Measurements from ENCODE around the gene PTPRD. TPM values are rescaled to one million over a fixed set of nuclear protein-coding genes. Genes with fewer than 3 reads are reported as not detected.
"Not testable (repeated sequence)": the region's sequence is repeated elsewhere in the genome, so short reads cannot be mapped to it uniquely, and the experiment has no call there.

The PTPRD gene
- total RNA-seq, 1 donor from 2014 or later = 197 TPM

DNA sequence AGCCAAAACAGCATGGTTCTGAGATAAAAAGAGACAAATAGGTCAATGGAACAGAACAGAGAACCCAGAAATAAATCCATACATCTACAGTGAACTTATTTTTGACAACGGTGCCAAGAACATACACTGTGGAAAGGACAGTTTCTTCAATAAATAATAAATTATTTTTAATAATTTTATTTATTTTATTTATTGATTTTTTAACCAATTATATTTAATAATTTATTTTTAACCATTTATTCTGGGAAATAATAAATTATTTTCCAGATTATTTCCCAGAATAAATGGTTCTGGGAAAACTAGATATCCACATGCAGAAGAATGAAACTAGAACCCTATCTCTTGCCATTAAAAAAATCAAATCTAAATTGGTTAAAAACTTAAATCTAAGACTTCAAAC is 1669.4 kb downstream of the PTPRD start:
- Mint-ChIP-seq H3K36me3 (no peaks in the 10 kb centered on the region), H3K4me1 (ENCODE audit: unreplicated experiment) (no peaks in the 10 kb centered on the region), H3K27ac (no peak overlapping the region), H3K27me3 (no peaks in the 10 kb centered on the region), H3K9me3 (no peaks in the 10 kb centered on the region), H3K4me3 (no peak overlapping the region)
- TF ChIP-seq, protein P1, sequence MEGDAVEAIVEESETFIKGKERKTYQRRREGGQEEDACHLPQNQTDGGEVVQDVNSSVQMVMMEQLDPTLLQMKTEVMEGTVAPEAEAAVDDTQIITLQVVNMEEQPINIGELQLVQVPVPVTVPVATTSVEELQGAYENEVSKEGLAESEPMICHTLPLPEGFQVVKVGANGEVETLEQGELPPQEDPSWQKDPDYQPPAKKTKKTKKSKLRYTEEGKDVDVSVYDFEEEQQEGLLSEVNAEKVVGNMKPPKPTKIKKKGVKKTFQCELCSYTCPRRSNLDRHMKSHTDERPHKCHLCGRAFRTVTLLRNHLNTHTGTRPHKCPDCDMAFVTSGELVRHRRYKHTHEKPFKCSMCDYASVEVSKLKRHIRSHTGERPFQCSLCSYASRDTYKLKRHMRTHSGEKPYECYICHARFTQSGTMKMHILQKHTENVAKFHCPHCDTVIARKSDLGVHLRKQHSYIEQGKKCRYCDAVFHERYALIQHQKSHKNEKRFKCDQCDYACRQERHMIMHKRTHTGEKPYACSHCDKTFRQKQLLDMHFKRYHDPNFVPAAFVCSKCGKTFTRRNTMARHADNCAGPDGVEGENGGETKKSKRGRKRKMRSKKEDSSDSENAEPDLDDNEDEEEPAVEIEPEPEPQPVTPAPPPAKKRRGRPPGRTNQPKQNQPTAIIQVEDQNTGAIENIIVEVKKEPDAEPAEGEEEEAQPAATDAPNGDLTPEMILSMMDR (conservative IDR thresholded peaks at IDR 0.05) = no peak
- DNase-seq (ENCODE audit: extremely low spot score, unreplicated experiment) = no peak

DNA sequence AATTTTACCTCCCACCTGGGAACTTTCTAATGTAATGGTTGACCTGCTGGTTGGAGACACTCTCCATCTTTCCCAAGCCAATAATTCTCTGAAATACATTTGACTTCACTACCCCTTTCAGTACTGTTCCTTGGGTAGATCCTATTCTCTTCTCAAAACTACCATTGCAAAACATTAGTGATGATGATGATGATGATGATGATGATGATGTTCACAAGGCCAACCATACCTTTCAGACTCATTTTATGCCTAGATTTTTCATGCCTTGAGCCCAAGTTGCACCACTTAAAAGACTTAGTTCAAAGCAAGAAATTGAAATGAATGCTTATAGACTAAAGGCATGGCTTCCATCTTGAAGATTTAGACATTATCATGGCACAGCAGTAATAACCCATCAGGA is 1672.2 kb downstream of the PTPRD start:
- H3K9me3 Mint-ChIP-seq = no peaks in the 10 kb centered on the region
- no peak overlapping the region for H3K4me3 Mint-ChIP-seq
- no peak overlapping the region for H3K27ac Mint-ChIP-seq

DNA sequence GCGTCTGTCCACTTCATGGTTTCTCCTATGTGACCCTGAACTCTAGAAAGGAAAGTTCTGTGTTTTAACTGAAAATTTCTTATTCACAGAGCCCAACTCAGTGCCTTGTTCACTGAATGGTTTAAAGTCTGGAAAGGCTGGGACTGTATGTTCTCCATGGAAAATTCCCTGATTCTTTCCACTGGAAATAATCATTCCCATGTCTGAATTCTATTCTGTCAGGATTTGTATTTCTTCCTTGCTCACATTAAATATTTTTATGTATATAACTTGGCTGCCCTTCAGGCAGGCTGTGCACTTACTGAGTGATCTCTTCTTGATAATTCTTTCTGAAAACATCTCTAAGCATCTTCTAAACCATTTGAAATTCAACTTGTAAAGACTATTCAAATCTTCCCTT is 1686.3 kb downstream of the PTPRD start:
- H3K4me3 Mint-ChIP-seq = no peak overlapping the region
- H3K27me3 Mint-ChIP-seq = no peaks in the 10 kb centered on the region
- H3K36me3 Mint-ChIP-seq = no peaks in the 10 kb centered on the region
- DNase-seq (ENCODE audit: extremely low spot score, unreplicated experiment) = no peak
- H3K9me3 Mint-ChIP-seq = peaks cover 4% of the 10 kb centered on the region
- H3K4me1 Mint-ChIP-seq (ENCODE audit: unreplicated experiment) = no peaks in the 10 kb centered on the region
- no peak overlapping the region for H3K27ac Mint-ChIP-seq
- TF ChIP-seq, protein P1 (conservative IDR thresholded peaks at IDR 0.05) = no peak

More for the DNA sequence above, 1672.2 kb downstream of the PTPRD start:
- Mint-ChIP-seq H3K27me3 (no peaks in the 10 kb centered on the region), H3K4me1 (ENCODE audit: unreplicated experiment) (peaks cover 10% of the 10 kb centered on the region), H3K36me3 (no peaks in the 10 kb centered on the region)
- no peak for DNase-seq (ENCODE audit: extremely low spot score, unreplicated experiment)
- TF ChIP-seq, protein P1 (conservative IDR thresholded peaks at IDR 0.05) = no peak

DNA sequence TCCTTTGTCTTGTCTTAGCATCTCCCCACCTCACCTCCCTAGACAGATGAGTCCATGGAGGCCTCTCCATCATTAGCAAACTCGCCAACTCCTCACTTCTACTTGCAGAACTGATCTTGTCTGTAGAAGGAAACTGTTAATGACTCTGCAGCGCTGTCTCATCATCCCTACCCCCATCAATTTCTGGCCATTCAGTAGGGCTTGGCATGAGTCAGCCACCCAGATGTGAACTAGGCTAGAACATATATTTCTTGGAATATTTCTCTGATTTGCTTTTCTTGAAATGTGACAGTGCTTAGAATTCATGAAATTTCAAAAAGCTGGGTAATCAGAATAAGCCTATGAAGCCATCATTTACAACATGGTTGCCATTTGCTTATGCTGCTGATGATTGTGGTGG is 1688.2 kb downstream of the PTPRD start:
- H3K4me3 Mint-ChIP-seq = no peak overlapping the region
- peaks cover 4% of the 10 kb centered on the region for H3K9me3 Mint-ChIP-seq
- TF ChIP-seq, protein P1 (conservative IDR thresholded peaks at IDR 0.05) = no peak
- H3K27ac Mint-ChIP-seq = no peak overlapping the region
- DNase-seq (ENCODE audit: extremely low spot score, unreplicated experiment) = no peak
- H3K36me3 Mint-ChIP-seq = no peaks in the 10 kb centered on the region
- H3K4me1 Mint-ChIP-seq (ENCODE audit: unreplicated experiment) = no peaks in the 10 kb centered on the region
- no peaks in the 10 kb centered on the region for H3K27me3 Mint-ChIP-seq

DNA sequence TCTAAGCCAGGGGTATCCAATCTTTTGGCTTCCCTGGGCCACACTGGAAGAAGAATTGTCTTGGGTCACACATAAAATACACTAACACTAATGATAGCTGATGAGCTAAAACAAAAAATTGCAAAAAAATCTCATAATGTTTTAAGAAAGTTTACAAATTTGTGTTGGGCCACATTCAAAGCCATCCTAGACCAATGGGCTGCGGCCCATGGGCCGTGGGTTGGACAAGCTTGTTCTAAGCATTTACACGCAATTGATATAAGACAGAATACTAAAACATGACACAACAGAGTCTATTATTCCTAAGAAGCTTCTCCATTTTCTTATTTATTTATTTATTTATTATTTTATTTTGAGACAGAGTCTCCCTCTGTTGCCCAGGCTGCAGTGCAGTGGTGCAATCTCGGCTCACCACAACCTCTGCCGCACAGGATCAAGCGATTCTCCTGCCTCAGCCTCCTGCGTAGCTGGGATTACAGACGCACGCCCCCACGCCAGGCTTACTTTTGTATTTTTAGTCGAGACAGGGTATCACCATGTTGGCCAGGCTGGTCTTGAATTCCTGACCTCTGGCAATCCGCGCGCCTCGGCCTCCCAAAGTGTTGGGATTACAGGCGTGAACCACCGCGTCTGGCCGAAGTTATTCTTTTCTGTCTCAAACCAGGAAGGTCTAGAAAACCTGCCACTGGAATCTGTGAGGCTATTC is 1692.2 kb downstream of the PTPRD start:
- not testable (repeated sequence) for DNase-seq (ENCODE audit: extremely low spot score, unreplicated experiment); H3K27ac Mint-ChIP-seq; H3K4me1 Mint-ChIP-seq (ENCODE audit: unreplicated experiment); H3K27me3 Mint-ChIP-seq; H3K36me3 Mint-ChIP-seq; H3K4me3 Mint-ChIP-seq; H3K9me3 Mint-ChIP-seq

DNA sequence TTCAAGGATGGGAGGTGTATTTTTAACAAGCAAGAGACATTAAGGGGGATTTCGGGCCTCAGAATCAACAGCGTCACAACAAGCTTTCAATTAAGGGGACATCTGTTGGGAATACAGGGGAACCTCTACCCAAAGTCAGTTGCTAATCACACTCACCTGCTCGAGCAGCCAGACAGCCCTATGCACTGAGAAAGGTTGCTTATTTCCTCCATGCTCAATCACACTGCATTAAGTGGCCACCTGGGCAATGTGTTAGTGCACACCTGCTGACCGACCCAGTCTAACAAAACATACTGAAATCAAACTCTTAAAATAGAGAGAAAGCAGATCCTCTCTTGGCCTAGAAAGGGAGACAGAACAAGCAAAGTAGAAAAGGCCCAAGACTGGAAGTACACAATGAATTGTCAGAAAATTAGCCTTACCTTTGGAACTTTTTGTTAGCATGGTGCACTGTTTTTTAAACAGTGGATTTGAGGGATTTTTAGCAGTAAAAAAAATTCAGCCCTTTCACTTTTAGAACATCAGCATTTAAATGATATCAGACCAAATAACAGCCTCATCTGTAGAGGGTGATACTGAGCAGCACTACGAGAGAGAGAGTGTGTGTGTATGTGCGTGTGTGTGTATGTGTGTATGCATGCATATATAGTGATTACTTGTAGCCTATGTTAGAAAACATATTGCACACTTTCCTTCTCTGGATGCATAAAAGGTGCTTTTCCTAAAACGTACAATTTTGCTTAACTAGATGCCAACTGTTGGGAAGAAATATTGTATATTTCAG is 1694.7 kb downstream of the PTPRD start:
- DNase-seq (ENCODE audit: extremely low spot score, unreplicated experiment) = no peak
- Mint-ChIP-seq H3K4me1 (ENCODE audit: unreplicated experiment) (no peaks in the 10 kb centered on the region), H3K27me3 (no peaks in the 10 kb centered on the region), H3K27ac (no peak overlapping the region), H3K9me3 (no peaks in the 10 kb centered on the region), H3K36me3 (no peaks in the 10 kb centered on the region), H3K4me3 (no peak overlapping the region)
- TF ChIP-seq, protein P1 (conservative IDR thresholded peaks at IDR 0.05) = no peak
